GM12864 (cell line): ENCODE data around the gene BCOR.

Source experiments
- DNase-seq: peaks from one replicate; pipeline ENCODE4 v3.0.0-alpha.2; 2011; ENCODE audit warnings: low read depth
- H3K4me3 ChIP-seq: 2 replicates; pipeline ENCODE4 v1.5.1; 2011; ENCODE audit warnings: mild to moderate bottlenecking, low read depth, low read length, control low read depth
- CTCF ChIP-seq: IDR thresholded peaks from 2 replicates; pipeline ENCODE4 v1.5.1; 2011; ENCODE audit warnings: low read depth, mild to moderate bottlenecking, moderate library complexity, low read length, control low read depth, inconsistent platforms; ENCODE audit errors: missing control alignments

BCOR gene

GRCh38 chrX:40097504-40098263, at the start of gene BCOR:
TSS of gene BCOR (minus strand) at chrX:40097958. CDS start at chrX:40077929, 20,029 bp downstream.
- H3K4me3 ChIP-seq = peak within 1 kb of the TSS; percentile 60
- no peak for TF ChIP-seq CTCF
- DNase-seq = no peak

- DNase-seq = no peak
- no peak overlapping the region for H3K4me3 ChIP-seq
- TF ChIP-seq CTCF = no peak
Measured at GRCh38 chrX:40147126-40147952, 49.6 kb upstream of the BCOR start.

DNA sequence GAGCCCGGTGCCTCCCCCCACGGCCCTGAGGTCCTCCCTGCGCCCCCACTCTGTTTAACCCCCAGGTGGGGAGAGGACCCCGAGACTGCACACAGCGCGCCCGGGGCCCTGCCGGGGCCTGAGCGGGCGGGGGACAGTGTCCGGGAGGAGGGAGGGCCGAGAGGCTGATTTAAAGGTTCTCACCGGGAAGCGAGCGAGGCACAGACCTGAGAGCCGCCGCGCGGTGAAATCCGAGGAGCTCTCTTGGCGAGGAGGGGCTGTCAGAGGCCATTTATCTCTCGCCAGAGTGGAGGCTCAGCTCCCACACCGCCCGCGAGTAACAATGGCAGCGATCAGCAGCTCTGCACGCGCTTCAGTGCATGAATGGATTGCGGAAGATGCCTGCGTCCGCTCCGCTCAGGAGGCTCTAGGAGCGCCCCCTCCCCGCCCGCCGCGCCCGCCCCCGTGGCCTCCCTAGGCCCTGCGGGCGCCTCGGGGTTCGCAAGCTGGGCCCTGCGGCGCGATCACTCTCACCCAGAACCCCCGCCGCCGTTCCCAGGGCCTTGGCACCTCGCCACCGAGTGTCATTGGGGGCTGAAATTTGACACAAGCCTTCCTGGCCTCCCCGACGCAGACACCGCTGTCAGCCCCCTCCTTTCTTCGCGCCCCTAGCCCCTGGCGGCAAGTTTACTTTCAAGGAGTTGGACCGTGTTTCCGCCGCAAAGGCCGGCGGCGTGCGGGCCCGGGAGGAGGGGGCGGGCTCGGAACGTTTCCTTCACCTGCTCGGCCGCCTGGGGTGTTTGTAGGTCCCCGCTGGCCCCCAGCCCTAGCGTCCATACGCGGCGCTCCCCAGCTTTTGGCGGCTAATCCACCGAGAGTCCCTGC, 48.7 kb upstream of the BCOR start:
- TF ChIP-seq CTCF = no peak
- no peak overlapping the region for H3K4me3 ChIP-seq
- no peak for DNase-seq

DNA sequence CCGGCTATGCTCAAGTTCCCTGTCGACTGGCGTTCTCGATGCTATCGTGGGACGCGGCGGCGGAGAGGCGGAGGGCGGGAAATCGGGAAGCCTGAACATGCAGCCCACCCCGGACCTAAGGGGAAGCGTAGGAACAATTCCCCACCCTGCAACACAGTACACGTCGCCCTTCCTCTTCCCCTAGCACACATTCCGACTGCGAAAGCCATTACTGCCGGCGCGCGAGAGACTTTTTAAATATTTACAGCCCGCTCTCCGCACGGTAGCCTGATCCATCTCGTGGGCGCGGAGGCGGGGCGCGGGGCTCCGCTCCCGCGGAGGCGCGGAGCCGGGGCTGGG, 48.1 kb upstream of the BCOR start:
- TF ChIP-seq CTCF = no peak
- no peak for DNase-seq
- no peak overlapping the region for H3K4me3 ChIP-seq

DNA sequence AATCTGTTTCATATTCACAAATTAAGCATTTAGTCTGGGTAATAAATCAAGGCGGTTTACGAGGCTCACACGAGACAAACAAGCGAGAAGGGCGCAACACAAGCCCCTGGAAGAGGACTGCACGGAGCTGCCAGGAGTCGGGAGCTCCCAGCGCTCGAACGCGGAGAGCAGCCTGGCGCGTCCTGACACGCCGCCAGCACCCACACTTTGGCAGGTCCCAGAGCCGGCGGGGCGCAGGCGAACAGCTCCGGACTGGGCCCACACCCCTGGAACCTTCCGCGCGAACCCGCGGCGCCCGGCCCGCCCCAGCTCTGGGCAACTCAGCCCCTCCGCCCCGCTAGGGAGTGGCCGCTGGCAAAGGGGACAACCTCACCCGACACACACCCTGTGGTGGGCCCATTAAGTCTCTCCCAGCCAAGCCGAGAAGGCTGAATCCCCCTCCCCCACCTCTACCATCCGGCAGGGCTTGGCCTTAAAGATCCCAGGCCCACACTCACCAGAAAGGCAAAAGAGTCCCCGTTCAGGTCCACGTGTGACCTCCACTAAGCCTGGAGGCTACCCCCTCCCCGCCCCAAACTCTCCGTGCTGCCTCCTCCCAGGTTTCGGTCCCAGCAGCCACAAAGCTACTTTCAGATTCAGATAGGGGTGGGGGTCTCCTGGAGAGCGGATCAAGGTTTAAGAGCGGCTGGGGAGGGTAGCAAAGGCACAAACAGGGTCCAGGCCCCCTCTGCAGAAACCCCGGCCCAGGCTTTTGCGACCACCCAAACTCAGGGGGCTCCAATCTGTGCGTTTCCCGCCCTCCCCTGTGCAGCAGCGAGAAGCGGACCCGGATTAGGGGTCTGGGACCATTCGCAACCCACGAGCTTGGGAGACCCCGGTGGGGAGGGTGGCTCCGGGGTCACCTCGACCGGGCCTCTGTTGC, 47.5 kb upstream of the BCOR start:
- no peak for DNase-seq
- TF ChIP-seq CTCF = no peak
- H3K4me3 ChIP-seq = no peak overlapping the region

DNA sequence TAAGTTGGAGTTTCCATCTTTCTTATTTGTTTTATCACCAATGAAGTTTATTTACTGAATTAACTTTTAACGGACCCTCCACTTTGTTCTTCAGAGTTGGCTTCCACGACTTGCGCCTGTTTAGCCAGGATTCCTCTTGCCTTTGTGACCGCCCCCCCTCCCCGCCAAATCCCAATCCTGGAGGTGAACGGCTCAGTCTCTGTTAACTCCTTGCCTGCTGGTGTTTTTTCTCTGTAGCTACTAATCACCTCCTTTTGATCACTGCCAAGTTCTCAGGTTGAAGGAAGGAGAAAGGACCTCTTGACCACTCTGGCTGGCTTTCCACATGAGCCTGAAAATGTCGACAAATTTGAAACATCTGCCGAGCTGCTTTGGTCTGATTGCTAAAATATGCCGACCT, 46.8 kb upstream of the BCOR start:
- H3K4me3 ChIP-seq = no peak overlapping the region
- TF ChIP-seq CTCF = no peak

More for the DNA sequence above, 46.8 kb upstream of the BCOR start:
- no peak for DNase-seq
